GM12878 (cell line): ENCODE measurements around the gene CGB2. TPM values are rescaled to one million over a fixed set of nuclear protein-coding genes. Genes with fewer than 3 reads are reported as not detected.

Source experiments
- ATAC-seq: fragments of 200-7000 bp; cut with Tn5 transposase; 3 replicates; pipeline ENCODE4 v1.9.1; 2020; ENCODE audit warnings: mild to moderate bottlenecking, moderate library complexity
- BruUV-seq: library from RNA; stranded (reverse); fragments of 400-500 nt; replicated peaks from 2 replicates; lab custom pipeline; 2021; lab: Mats Ljungman, UMichigan
- CTCF ChIA-PET: fragments of 300-600 bp; sonication (Branson Sonifier 250); formaldehyde crosslinking; extraction: SDS; loops from one replicate; lab custom pipeline; 2021; ENCODE audit warnings: inconsistent platforms; lab: Yijun Ruan, JAX
- POLR2A ChIA-PET: fragments of 350-600 bp; formaldehyde crosslinking; extraction: SDS; loops from one replicate; lab custom pipeline; 2021; ENCODE audit warnings: inconsistent platforms; lab: Charles Lee
- RAD21 ChIA-PET: fragments of 300-600 bp; sonication (Branson Sonifier 250); formaldehyde crosslinking; loops from one replicate; lab custom pipeline; 2023; ENCODE audit warnings: antibody characterized with exemption; ENCODE audit not compliant: unreplicated experiment; lab: Charles Lee
- SMC1A ChIA-PET: fragments of 300-600 bp; sonication (Branson Sonifier 250); formaldehyde crosslinking; loops from one replicate; lab custom pipeline; 2023; ENCODE audit not compliant: unreplicated experiment, uncharacterized antibody; lab: Charles Lee
- DNase-seq: peaks from one replicate; pipeline ENCODE4 v3.0.0-alpha.2; 2011; ENCODE audit warnings: low read depth, low spot score
- FAIRE-seq: peaks from 3 replicates; lab custom pipeline; 2011; peaks lifted over from hg19 to GRCh38; lab: Jason Lieb, UNC
- H2AFZ ChIP-seq: 2 replicates; pipeline ENCODE4 v1.6.0; 2011; ENCODE audit warnings: low read depth, low read length, control low read depth; ENCODE audit not compliant: control insufficient read depth
- H3K27ac ChIP-seq: 2 replicates; pipeline ENCODE4 v1.5.1; 2011; ENCODE audit warnings: control low read depth; ENCODE audit not compliant: control insufficient read depth, insufficient read depth
- H3K27me3 ChIP-seq, 2 experiments: replicated peaks in 1 of 2; 2 replicates each; pipeline versions ENCODE4 v1.6.0 to v1.6.1; 2011; ENCODE audit warnings: low read length in 1 of 2; ENCODE audit not compliant: control insufficient read depth in 2 of 2, insufficient read depth in 2 of 2
- H3K36me3 ChIP-seq, 2 experiments: 2 replicates each; pipeline ENCODE4 v1.5.1; 2011; ENCODE audit warnings: low read length in 1 of 2; ENCODE audit not compliant: control insufficient read depth in 2 of 2, insufficient read depth in 2 of 2
- H3K4me1 ChIP-seq: 2 replicates; pipeline ENCODE4 v1.6.1; 2011; ENCODE audit warnings: mild to moderate bottlenecking, low read length, moderate library complexity, mixed read lengths; ENCODE audit not compliant: control insufficient read depth, insufficient read depth
- H3K4me2 ChIP-seq: 2 replicates; pipeline ENCODE4 v1.6.0; 2011; ENCODE audit warnings: control low read depth; ENCODE audit not compliant: control insufficient read depth, insufficient read depth
- H3K4me3 ChIP-seq: fragments of 200-600 bp; sonication (generic); 2 replicates; pipeline ENCODE4 v1.5.1; 2016
- H3K79me2 ChIP-seq: 2 replicates; pipeline ENCODE4 v1.6.0; 2011; ENCODE audit warnings: low read length; ENCODE audit not compliant: control insufficient read depth, insufficient read depth
- H3K9ac ChIP-seq: 2 replicates; pipeline ENCODE4 v1.8.0; 2011; ENCODE audit warnings: low read length, control low read depth, mixed read lengths; ENCODE audit not compliant: control insufficient read depth, insufficient read depth
- H3K9me3 ChIP-seq: replicated peaks from 3 replicates; pipeline ENCODE4 v1.5.1; 2011; ENCODE audit warnings: mild to moderate bottlenecking, low read length; ENCODE audit not compliant: control insufficient read depth, insufficient read depth
- H4K20me1 ChIP-seq: 2 replicates; pipeline ENCODE4 v1.6.0; 2011; ENCODE audit not compliant: control insufficient read depth, insufficient read depth
- ATF3 ChIP-seq: IDR thresholded peaks from 2 replicates; pipeline ENCODE4 v1.6.1; 2011; ENCODE audit warnings: low read depth, mild to moderate bottlenecking, low read length, moderate library complexity, borderline replicate concordance; ENCODE audit errors: extremely low read depth
- BMI1 ChIP-seq: fragments of 450-650 bp; IDR thresholded peaks from 2 replicates; pipeline ENCODE4 v1.6.1; 2016; ENCODE audit warnings: mild to moderate bottlenecking, moderate library complexity, borderline replicate concordance
- CEBPZ ChIP-seq: fragments of 150-350 bp; IDR thresholded peaks from 2 replicates; pipeline ENCODE4 v1.6.1; 2016; ENCODE audit warnings: low read depth, low read length
- GATAD2B ChIP-seq: fragments of 450-650 bp; conservative IDR thresholded peaks from 2 replicates; pipeline ENCODE4 v1.6.1; 2017; ENCODE audit warnings: low read depth, mild to moderate bottlenecking, moderate library complexity
- HDGF ChIP-seq: fragments of 450-650 bp; IDR thresholded peaks from 2 replicates; pipeline ENCODE4 v1.6.1; 2016; ENCODE audit warnings: antibody characterized with exemption
- HSF1 ChIP-seq: fragments of 150-350 bp; IDR thresholded peaks from 2 replicates; pipeline ENCODE4 v1.6.1; 2014; ENCODE audit warnings: mild to moderate bottlenecking, low read depth, low read length
- IKZF2 ChIP-seq, 2 experiments: fragments of 450-650 bp; IDR thresholded peaks; 2 replicates each; pipeline ENCODE4 v1.6.1; 2017; ENCODE audit warnings: mild to moderate bottlenecking in 2 of 2, moderate library complexity in 2 of 2
- RAD51 ChIP-seq: fragments of 450-650 bp; IDR thresholded peaks from 2 replicates; pipeline ENCODE4 v1.6.1; 2016; ENCODE audit warnings: moderate library complexity, mild to moderate bottlenecking, inconsistent platforms
- REST ChIP-seq: IDR thresholded peaks from 2 replicates; pipeline ENCODE4 v1.6.1; 2012; ENCODE audit warnings: mild to moderate bottlenecking, low read depth, low read length
- SIX5 ChIP-seq: IDR thresholded peaks from 2 replicates; pipeline ENCODE4 v1.6.1; 2011; ENCODE audit warnings: mild to moderate bottlenecking, low read depth, low read length, moderate library complexity; ENCODE audit not compliant: severe bottlenecking
- STAT1 ChIP-seq: fragments of 450-650 bp; conservative IDR thresholded peaks from 2 replicates; pipeline ENCODE4 v1.6.1; 2014; ENCODE audit warnings: antibody characterized with exemption, mild to moderate bottlenecking
- TCF12 ChIP-seq: IDR thresholded peaks from 2 replicates; pipeline ENCODE4 v1.6.1; 2011; ENCODE audit warnings: low read depth, mild to moderate bottlenecking, low read length
- WGBS: methylation state at CpG from one replicate; pipeline ENCODE4 v1.1.6; 2016; ENCODE audit warnings: low lambda C conversion rate; ENCODE audit not compliant: insufficient replicate concordance, insufficient coverage; ENCODE audit errors: missing lambda C conversion rate; 5-methylcytosine and 5-hydroxymethylcytosine counted together
- in situ Hi-C: fragments of 300-500 bp; cut with MboI; formaldehyde crosslinking; loops from 9 replicates; pipeline ENCODE4 v1.14.3; 2018; ENCODE audit warnings: mixed read lengths
- intact Hi-C: fragments of 100-400 bp; cut with micrococcal nuclease; formaldehyde crosslinking; loops from one replicate; pipeline ENCODE4 v1.14.2; 2022; ENCODE audit not compliant: unreplicated experiment
- polyA plus RNA-seq, 11 experiments: library from polyadenylated mRNA; depleted of rRNA in 4 of 11; unstranded in 6 of 11; stranded (reverse) in 5 of 11; fragments of >200 nt; fragmentation: Nextera tagmentation in 4 of 11; fragmentation: Illumina TruSeq in 1 of 11; extraction: Ambion mirVana in 4 of 11; extraction: Trizol in 1 of 11; gene quantifications; 1 replicate in 1 of 11; 2 replicates in 10 of 11; pipeline versions ENCODE4 v1.2.1 to v1.2.3, GENCODE V29; 2011 to 2016; ENCODE audit warnings: inconsistent platforms in 2 of 11, missing spikeins in 2 of 11, low read depth in 1 of 11
- total RNA-seq, 4 experiments: library from RNA; depleted of rRNA in 3 of 4; stranded (reverse); fragments of >200 nt in 3 of 4; fragmentation: Illumina TruSeq in 1 of 4; extraction: Trizol in 1 of 4; gene quantifications; 2 replicates each; pipeline versions ENCODE4 v1.2.1 to v1.2.3, GENCODE V29; 2013 to 2021

Gene CGB2
- total and polyA plus RNA-seq, 10 of the 15 experiments (the other 5 are each of a cell fraction or from before 2014, with no cell fraction given): 0.20 to 0.37 TPM; not detected in 8

GRCh38 chr19:49069026-49069425 lies 37.3 kb downstream of the CGB2 start (continued):
- TF ChIP-seq CEBPZ: no peak
- TF ChIP-seq, all 136 proteins: peak for 0

GRCh38 chr19:49070416-49070815 lies 38.7 kb downstream of the CGB2 start:
- 89% methylated on average over 21 of the region's 21 CpGs for WGBS
- RAD21 ChIA-PET: interaction anchor here (1.9 kb wide), 1 partner anchor 138 kb away, joined by 4 read pairs; no protein-coding TSS in a partner anchor

More at GRCh38 chr19:49070416-49070815, 38.7 kb downstream of the CGB2 start:
- Histone ChIP-seq H4K20me1 (no peaks in the 10 kb centered on the region), H3K27me3 (peaks cover 1 to 5% of the 10 kb centered on the region in 2 experiments), H3K4me3 (no peak overlapping the region), H3K4me1 (no peaks in the 10 kb centered on the region), H3K9ac (no peak overlapping the region), H3K27ac (no peak overlapping the region), H3K79me2 (no peaks in the 10 kb centered on the region), H3K4me2 (no peak overlapping the region), H3K36me3 (no peaks in the 10 kb centered on the region), H2AFZ (no peak overlapping the region), H3K9me3 (no peaks in the 10 kb centered on the region; the same call in 2 of the 3 replicates)
- SMC1A ChIA-PET: no interaction called here
- intact Hi-C loops (no loop called here), in situ Hi-C loops (no loop called here)
- POLR2A ChIA-PET: interaction anchor here (0.6 to 1.3 kb wide), 2 partner anchors 10 to 795 kb away, joined by 4 to 7 read pairs; no protein-coding TSS in a partner anchor
- no peak for ATAC-seq
- no peak for DNase-seq
- FAIRE-seq: no peak
- no TSS peak for BruUV-seq
- CTCF ChIA-PET: interaction anchor here (0.6 to 1.4 kb wide), 4 partner anchors 28 to 155 kb away, joined by 3 to 5 read pairs (median 3); no protein-coding TSS in a partner anchor
- no peak for TF ChIP-seq SIX5
- TF ChIP-seq RAD51: no peak
- TF ChIP-seq GATAD2B: no peak
- no peak for TF ChIP-seq ATF3
- no peak for TF ChIP-seq HSF1
- no peak for TF ChIP-seq STAT1
- TF ChIP-seq BMI1: no peak
- no peak for TF ChIP-seq HDGF
- no peak for TF ChIP-seq IKZF2 (IDR thresholded peaks at IDR 0.05)
- TF ChIP-seq REST: no peak
- no peak for TF ChIP-seq TCF12
